ENCODE results near the gene PITPNM3. TPM values are rescaled to one million over a fixed set of nuclear protein-coding genes. Genes with fewer than 3 reads are reported as not detected.

PITPNM3 gene
- polyA plus RNA-seq, 3 donors = 0.29 TPM; not detected in 2

DNA sequence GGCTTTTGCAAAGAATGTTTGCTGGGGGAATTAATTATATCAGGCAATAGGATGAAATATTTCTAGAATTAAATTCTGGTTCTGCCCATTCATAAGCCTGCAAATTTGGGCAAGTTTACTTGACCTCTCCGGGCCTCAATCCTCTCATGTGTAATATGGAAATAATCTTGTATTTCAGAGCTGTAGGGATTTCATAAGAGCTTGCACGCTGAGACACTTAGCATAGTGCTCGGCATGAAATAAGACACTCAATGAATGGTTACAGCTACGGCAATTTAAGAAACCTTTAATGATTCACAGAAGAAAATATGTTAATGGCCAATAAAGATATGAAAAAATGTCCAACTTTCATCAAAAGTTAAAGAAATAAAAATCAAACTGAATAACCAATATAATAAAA lies 40.6 kb upstream of the PITPNM3 start:
- intact Hi-C loops (cut with micrococcal nuclease) = no loop called here
- Mint-ChIP-seq H3K27me3 (ENCODE audit: low read depth in 3 of 3) (peaks cover 0 to 1% (median 0%) of the 10 kb centered on the region in 3 donors), H3K9me3 (no peaks in the 10 kb centered on the region), H3K4me1 (peaks cover 40% of the 10 kb centered on the region), H3K4me3 (no peak overlapping the region), H3K36me3 (peaks cover 51 to 63% of the 10 kb centered on the region in 2 donors), H3K27ac (peak overlapping the region in 1 of 7 donors; percentile 18)
- Histone ChIP-seq H3K4me2 (replicated peaks; ENCODE audit: extremely low read depth, low read length, poor library complexity, severe bottlenecking) (no peak overlapping the region), H3K79me2 (ENCODE audit: insufficient read depth, low read length) (no peaks in the 10 kb centered on the region), H3K27me3 (ENCODE audit: control insufficient read depth in 2 of 2, insufficient read depth in 2 of 2, low read length in 2 of 2) (no peaks in the 10 kb centered on the region), H3K4me1 (ENCODE audit: control insufficient read depth in 1 of 2, insufficient read depth in 2 of 2, low read length in 2 of 2) (peaks cover 30 to 38% of the 10 kb centered on the region in 2 donors), H3K27ac (ENCODE audit: low read depth in 1 of 2, low read length in 2 of 2) (no peak overlapping the region), H4K20me1 (ENCODE audit: insufficient read depth, low read length) (no peaks in the 10 kb centered on the region), H3K36me3 (replicated peaks in 1 of 2; ENCODE audit: control insufficient read depth in 1 of 2, insufficient read depth in 2 of 2, low read length in 2 of 2) (peaks cover 26 to 54% of the 10 kb centered on the region in 2 donors), H3K9me3 (replicated peaks in 1 of 2; ENCODE audit: control insufficient read depth in 1 of 2, insufficient read depth in 1 of 2, low read length in 2 of 2) (no peaks in the 10 kb centered on the region), H3K4me3 (replicated peaks in 1 of 3; ENCODE audit: low read depth in 2 of 3, low read length in 3 of 3) (no peak overlapping the region), H2AFZ (ENCODE audit: insufficient read depth, low read depth, low read length, poor library complexity, severe bottlenecking) (no peak overlapping the region), H3K9ac (ENCODE audit: insufficient read depth, low read length, poor library complexity, severe bottlenecking) (no peak overlapping the region)
- no peak for DNase-seq
- WGBS (ENCODE audit: insufficient coverage) = no CpG with 5 or more reads among the region's 4 CpGs
- TF ChIP-seq, protein P1, sequence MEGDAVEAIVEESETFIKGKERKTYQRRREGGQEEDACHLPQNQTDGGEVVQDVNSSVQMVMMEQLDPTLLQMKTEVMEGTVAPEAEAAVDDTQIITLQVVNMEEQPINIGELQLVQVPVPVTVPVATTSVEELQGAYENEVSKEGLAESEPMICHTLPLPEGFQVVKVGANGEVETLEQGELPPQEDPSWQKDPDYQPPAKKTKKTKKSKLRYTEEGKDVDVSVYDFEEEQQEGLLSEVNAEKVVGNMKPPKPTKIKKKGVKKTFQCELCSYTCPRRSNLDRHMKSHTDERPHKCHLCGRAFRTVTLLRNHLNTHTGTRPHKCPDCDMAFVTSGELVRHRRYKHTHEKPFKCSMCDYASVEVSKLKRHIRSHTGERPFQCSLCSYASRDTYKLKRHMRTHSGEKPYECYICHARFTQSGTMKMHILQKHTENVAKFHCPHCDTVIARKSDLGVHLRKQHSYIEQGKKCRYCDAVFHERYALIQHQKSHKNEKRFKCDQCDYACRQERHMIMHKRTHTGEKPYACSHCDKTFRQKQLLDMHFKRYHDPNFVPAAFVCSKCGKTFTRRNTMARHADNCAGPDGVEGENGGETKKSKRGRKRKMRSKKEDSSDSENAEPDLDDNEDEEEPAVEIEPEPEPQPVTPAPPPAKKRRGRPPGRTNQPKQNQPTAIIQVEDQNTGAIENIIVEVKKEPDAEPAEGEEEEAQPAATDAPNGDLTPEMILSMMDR (IDR thresholded peaks at IDR 0.05) = no peak

DNA sequence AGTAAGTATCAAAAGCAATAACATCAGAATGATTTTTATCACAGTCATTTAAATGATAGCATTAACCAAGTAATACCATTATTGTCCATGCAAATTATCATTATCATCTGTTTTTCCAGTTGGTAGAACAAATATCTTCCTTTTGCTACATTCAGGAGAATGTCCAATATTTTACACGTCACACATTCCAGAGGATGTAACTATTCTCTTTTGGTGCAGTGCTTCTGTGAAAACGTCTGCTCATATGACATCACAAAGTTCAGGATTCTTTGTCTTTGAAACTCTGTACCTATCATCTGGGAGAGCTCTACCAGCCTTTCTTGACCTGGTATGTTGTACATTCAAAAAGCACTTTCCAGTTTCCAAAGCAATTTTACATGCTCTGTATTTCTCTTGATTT lies 40.2 kb upstream of the PITPNM3 start:
- TF ChIP-seq, protein P1 (IDR thresholded peaks at IDR 0.05) = no peak
- no peak overlapping the region for H3K27ac Mint-ChIP-seq
- Histone ChIP-seq H3K79me2 (ENCODE audit: insufficient read depth, low read length) (no peaks in the 10 kb centered on the region), H4K20me1 (ENCODE audit: insufficient read depth, low read length) (no peaks in the 10 kb centered on the region), H3K4me2 (replicated peaks; ENCODE audit: extremely low read depth, low read length, poor library complexity, severe bottlenecking) (no peak overlapping the region), H3K27ac (ENCODE audit: low read depth in 1 of 2, low read length in 2 of 2) (no peak overlapping the region), H3K36me3 (replicated peaks in 1 of 2; ENCODE audit: control insufficient read depth in 1 of 2, insufficient read depth in 2 of 2, low read length in 2 of 2) (peaks cover 30 to 54% of the 10 kb centered on the region in 2 donors), H3K9ac (ENCODE audit: insufficient read depth, low read length, poor library complexity, severe bottlenecking) (no peak overlapping the region), H2AFZ (ENCODE audit: insufficient read depth, low read depth, low read length, poor library complexity, severe bottlenecking) (no peak overlapping the region), H3K4me1 (ENCODE audit: control insufficient read depth in 1 of 2, insufficient read depth in 2 of 2, low read length in 2 of 2) (peaks cover 30 to 38% of the 10 kb centered on the region in 2 donors), H3K9me3 (replicated peaks in 1 of 2; ENCODE audit: control insufficient read depth in 1 of 2, insufficient read depth in 1 of 2, low read length in 2 of 2) (no peaks in the 10 kb centered on the region), H3K27me3 (ENCODE audit: control insufficient read depth in 2 of 2, insufficient read depth in 2 of 2, low read length in 2 of 2) (no peaks in the 10 kb centered on the region), H3K4me3 (replicated peaks in 1 of 3; ENCODE audit: low read depth in 2 of 3, low read length in 3 of 3) (no peak overlapping the region)
- peaks cover 51 to 64% of the 10 kb centered on the region in 2 donors for H3K36me3 Mint-ChIP-seq
- H3K4me3 Mint-ChIP-seq = no peak overlapping the region
- peaks cover 44% of the 10 kb centered on the region for H3K4me1 Mint-ChIP-seq
- intact Hi-C loops (cut with micrococcal nuclease) = no loop called here
- H3K27me3 Mint-ChIP-seq (ENCODE audit: low read depth in 3 of 3) = no peaks in the 10 kb centered on the region
- H3K9me3 Mint-ChIP-seq = no peaks in the 10 kb centered on the region
- no peak for DNase-seq
- WGBS (ENCODE audit: insufficient coverage) = 100% methylated on average over 2 of the region's 2 CpGs
